Aorta (tissue), 5 donors: ENCODE data around the gene EPB41L5. TPM values are rescaled to one million over a fixed set of nuclear protein-coding genes. Genes with fewer than 3 reads are reported as not detected.
"Not testable (repeated sequence)": the region's sequence is repeated elsewhere in the genome, so short reads cannot be mapped to it uniquely, and the experiment has no call there.

Source experiments
- ATAC-seq: fragments of 200-7000 bp; cut with Tn5 transposase; one replicate; pipeline ENCODE4 v1.9.1; 2022; ENCODE audit warnings: moderate library complexity; ENCODE audit not compliant: low FRiP score
- DNase-seq, 2 donors: peaks; one replicate each; pipeline ENCODE4 v3.0.0-alpha.2; 2020
- H3K27ac ChIP-seq, 2 donors: one replicate each; pipeline ENCODE4 v1.5.1; 2013; ENCODE audit warnings: low read length in 2 of 2, mild to moderate bottlenecking in 2 of 2, moderate library complexity in 2 of 2, control low read depth in 1 of 2, inconsistent platforms in 1 of 2, low read depth in 1 of 2
- H3K27me3 ChIP-seq, 2 donors: one replicate each; pipeline ENCODE4 v1.6.1; 2013; ENCODE audit warnings: control low read depth in 1 of 2, low read length in 1 of 2, mild to moderate bottlenecking in 1 of 2, moderate library complexity in 1 of 2; ENCODE audit not compliant: insufficient read depth in 2 of 2, control insufficient read depth in 1 of 2
- H3K36me3 ChIP-seq, 2 donors: one replicate each; pipeline ENCODE4 v1.6.1; 2013; ENCODE audit warnings: control low read depth in 1 of 2, low read length in 1 of 2, mild to moderate bottlenecking in 1 of 2; ENCODE audit not compliant: insufficient read depth in 2 of 2, control insufficient read depth in 1 of 2
- H3K4me1 ChIP-seq, 2 donors: one replicate each; pipeline ENCODE4 v1.6.1; 2013; ENCODE audit warnings: low read length in 2 of 2, control low read depth in 1 of 2, mild to moderate bottlenecking in 1 of 2, moderate library complexity in 1 of 2; ENCODE audit not compliant: insufficient read depth in 2 of 2, control insufficient read depth in 1 of 2
- H3K4me3 ChIP-seq, 2 donors: one replicate each; pipeline ENCODE4 v1.5.1; 2013; ENCODE audit warnings: low read length in 2 of 2, control low read depth in 1 of 2, mild to moderate bottlenecking in 1 of 2
- H3K9me3 ChIP-seq: one replicate; pipeline ENCODE4 v1.6.1; 2013; ENCODE audit warnings: mild to moderate bottlenecking, low read length; ENCODE audit not compliant: control insufficient read depth
- WGBS, 2 donors: extraction: QIAGEN DNeasy Blood & Tissue Kit; methylation state at CpG; one replicate each; pipeline ENCODE4 v1.1.7; 2013; 5-methylcytosine and 5-hydroxymethylcytosine counted together
- intact Hi-C, 2 donors: fragments of 100-400 bp; cut with DNase I; formaldehyde crosslinking; loops; one replicate each; pipeline versions ENCODE4 v1.14.2 to v1.15.0; 2022
- polyA plus RNA-seq, 2 donors: library from polyadenylated mRNA; stranded (reverse); fragments of 200-250 nt; gene quantifications; one replicate each; pipeline ENCODE4 v1.2.3, GENCODE V29; 2013
- total RNA-seq, 2 donors: library from RNA; stranded (reverse); fragmentation: NEBNext Ultra II Directional; extraction: Animal tissue kit (Norgen Biotek cat#: 25700); gene quantifications; one replicate each; pipeline ENCODE4 v1.2.1, GENCODE V29; 2021
- donor health status: healthy with polysubstance abuse.
- donor health status: Bipolar disorder and iron deficiency.
- donor health status: DM: no; HTN: no; CAD: no.
- donor health status: DM: no; HTN: no; CAD: no.
- donor health status: DM: yes; HTN: yes; CAD: no.

EPB41L5 gene
- total and polyA plus RNA-seq, 4 donors: 4.3 to 21.8 (median 11.4) TPM

- H3K4me3 ChIP-seq: no peak overlapping the region
- no peaks in the 10 kb centered on the region for H3K36me3 ChIP-seq
- H3K27me3 ChIP-seq: no peaks in the 10 kb centered on the region
- ATAC-seq (no peak), DNase-seq (no peak)
- no peaks in the 10 kb centered on the region for H3K9me3 ChIP-seq
- H3K4me1 ChIP-seq: no peaks in the 10 kb centered on the region
- H3K27ac ChIP-seq: no peak overlapping the region
- 98 to 99% methylated on average over 3 of the region's 3 CpGs for WGBS, 2 donors
- intact Hi-C loops: no loop called here
Measured at GRCh38 chr2:120155308-120155707, 142.4 kb downstream of the EPB41L5 start.

GRCh38 chr2:120158658-120159057 lies 145.8 kb downstream of the EPB41L5 start:
- WGBS, 2 donors: 88 to 96% methylated on average over 2 of the region's 2 CpGs
- ATAC-seq, H3K36me3 ChIP-seq: not testable (repeated sequence)

GRCh38 chr2:120161190-120161589 lies 148.3 kb downstream of the EPB41L5 start:
- Histone ChIP-seq H3K27ac (no peak overlapping the region), H3K36me3 (peaks cover 0 to 1% of the 10 kb centered on the region in 2 donors), H3K4me3 (no peak overlapping the region), H3K27me3 (no peaks in the 10 kb centered on the region), H3K9me3 (no peaks in the 10 kb centered on the region), H3K4me1 (no peaks in the 10 kb centered on the region)
- DNase-seq (no peak), ATAC-seq (no peak)
- intact Hi-C loops: no loop called here

More at GRCh38 chr2:120158658-120159057, 145.8 kb downstream of the EPB41L5 start:
- H3K4me3 ChIP-seq, H3K27ac ChIP-seq, DNase-seq, H3K4me1 ChIP-seq, intact Hi-C loops, H3K9me3 ChIP-seq, H3K27me3 ChIP-seq: not testable (repeated sequence)

DNA sequence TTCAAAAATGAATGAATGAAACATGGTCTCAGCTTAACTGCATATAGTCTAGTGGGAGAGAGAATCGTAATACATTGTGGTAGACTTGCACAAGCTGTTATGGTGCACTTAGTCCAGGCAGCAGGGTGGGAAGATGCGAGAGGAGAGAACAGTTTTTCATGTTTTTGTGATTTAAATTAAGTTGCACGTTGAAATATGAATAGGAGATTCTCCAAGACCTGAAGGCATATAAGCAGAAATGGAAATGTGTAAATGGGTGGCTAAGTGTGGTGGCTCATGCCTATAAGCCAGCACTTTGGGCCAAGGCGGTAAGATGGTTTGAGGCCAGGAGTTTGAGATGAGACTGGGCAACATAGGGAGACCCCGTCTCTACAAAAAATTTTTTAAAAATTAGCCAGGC lies 149.8 kb downstream of the EPB41L5 start:
- Histone ChIP-seq H3K9me3 (no peaks in the 10 kb centered on the region), H3K4me1 (no peaks in the 10 kb centered on the region), H3K4me3 (no peak overlapping the region), H3K36me3 (peaks cover 0 to 1% of the 10 kb centered on the region in 2 donors), H3K27ac (no peak overlapping the region), H3K27me3 (no peaks in the 10 kb centered on the region)
- ATAC-seq: no peak
- DNase-seq: no peak
- intact Hi-C loops: no loop called here
- WGBS, 2 donors: 92 to 93% methylated on average over 5 of the region's 5 CpGs

DNA sequence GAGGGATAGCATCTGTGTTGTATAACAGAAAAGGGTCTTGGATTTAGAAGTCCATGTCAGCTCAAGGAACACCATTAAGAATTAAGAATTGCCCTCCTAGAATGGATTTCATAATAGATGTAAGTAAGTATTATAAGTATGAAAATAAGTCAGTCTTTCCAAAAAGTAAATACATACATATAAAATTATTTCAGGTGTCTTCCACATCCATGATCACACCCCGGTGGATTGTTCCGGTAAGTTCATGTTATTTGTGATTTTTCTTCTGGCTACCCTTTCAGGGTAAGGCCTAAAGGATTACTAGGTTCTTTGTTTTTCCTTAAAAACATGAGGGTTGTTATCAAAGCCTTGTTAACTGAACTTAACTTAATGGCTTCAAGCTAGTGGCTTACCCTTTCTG lies 154.4 kb downstream of the EPB41L5 start:
- H3K27me3 ChIP-seq: no peaks in the 10 kb centered on the region
- ATAC-seq: no peak
- no peak overlapping the region for H3K4me3 ChIP-seq
- intact Hi-C loops: no loop called here
- H3K27ac ChIP-seq: no peak overlapping the region
- WGBS, 2 donors: 95 to 100% methylated on average over 2 of the region's 2 CpGs
- H3K36me3 ChIP-seq: peaks cover 0 to 1% of the 10 kb centered on the region in 2 donors
- DNase-seq: no peak
- H3K9me3 ChIP-seq: no peaks in the 10 kb centered on the region
- no peaks in the 10 kb centered on the region for H3K4me1 ChIP-seq

DNA sequence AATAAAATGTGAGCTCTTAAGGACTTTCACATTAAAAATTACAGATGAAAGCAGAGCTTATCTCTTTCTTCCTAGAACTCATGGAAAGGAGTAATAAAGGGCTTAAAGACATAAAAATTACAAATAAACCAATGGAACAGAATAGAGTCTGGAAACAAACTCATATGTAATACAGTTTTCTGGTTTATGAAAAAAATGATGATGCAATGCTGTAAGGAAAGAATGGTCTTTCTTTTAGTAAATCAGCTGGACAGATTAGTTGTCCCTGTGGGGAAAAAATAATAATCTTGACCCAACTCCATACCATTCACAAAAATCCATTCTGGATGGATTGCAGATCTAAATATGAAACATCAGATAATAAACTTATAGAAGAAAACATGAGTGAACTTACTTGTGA lies 156.1 kb downstream of the EPB41L5 start:
- Histone ChIP-seq H3K27ac (no peak overlapping the region), H3K4me3 (no peak overlapping the region), H3K36me3 (peaks cover 0 to 1% of the 10 kb centered on the region in 2 donors), H3K9me3 (no peaks in the 10 kb centered on the region), H3K27me3 (no peaks in the 10 kb centered on the region), H3K4me1 (no peaks in the 10 kb centered on the region)
- intact Hi-C loops: no loop called here
- DNase-seq: no peak
- no peak for ATAC-seq

DNA sequence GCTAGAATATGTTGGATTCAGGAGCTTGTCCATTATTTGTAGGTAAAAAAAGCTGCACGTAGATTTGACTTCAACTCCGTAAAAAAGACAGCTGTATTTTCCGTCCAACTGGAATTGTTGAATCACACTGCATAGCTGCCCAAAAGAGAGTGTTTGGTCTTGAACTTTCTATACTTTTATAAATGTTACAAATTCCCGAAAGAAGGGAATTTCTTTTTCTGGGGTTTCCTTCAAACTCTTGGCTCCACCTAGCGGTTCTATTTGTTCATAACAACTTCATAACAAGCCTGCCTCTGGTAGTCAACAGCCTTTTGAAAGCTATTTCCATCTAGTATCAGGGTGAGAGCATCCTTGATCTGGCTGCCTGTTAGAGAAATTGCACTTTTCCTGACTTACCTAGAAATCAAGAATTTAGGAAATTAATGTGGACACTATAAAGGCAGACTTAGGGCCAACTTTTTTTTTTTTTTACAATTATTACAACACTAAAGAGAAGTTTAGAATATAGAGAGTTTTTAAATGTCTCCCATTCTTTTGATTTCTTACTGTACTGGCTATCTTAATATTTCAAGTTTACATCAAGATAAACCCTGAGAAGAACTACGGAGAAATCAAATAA lies 162.2 kb downstream of the EPB41L5 start:
- 13 to 15% methylated on average over 6 of the region's 6 CpGs for WGBS, 2 donors
- no peaks in the 10 kb centered on the region for H3K4me1 ChIP-seq
- no peaks in the 10 kb centered on the region for H3K27me3 ChIP-seq
- H3K4me3 ChIP-seq: no peak overlapping the region
- no peak overlapping the region for H3K27ac ChIP-seq
- intact Hi-C loops: loop anchor here (5.0 kb wide), 1 partner anchor 423 kb away; no protein-coding TSS in a partner anchor
- no peak for DNase-seq
- no peaks in the 10 kb centered on the region for H3K36me3 ChIP-seq
- H3K9me3 ChIP-seq: no peaks in the 10 kb centered on the region
- ATAC-seq: peak; percentile 72

DNA sequence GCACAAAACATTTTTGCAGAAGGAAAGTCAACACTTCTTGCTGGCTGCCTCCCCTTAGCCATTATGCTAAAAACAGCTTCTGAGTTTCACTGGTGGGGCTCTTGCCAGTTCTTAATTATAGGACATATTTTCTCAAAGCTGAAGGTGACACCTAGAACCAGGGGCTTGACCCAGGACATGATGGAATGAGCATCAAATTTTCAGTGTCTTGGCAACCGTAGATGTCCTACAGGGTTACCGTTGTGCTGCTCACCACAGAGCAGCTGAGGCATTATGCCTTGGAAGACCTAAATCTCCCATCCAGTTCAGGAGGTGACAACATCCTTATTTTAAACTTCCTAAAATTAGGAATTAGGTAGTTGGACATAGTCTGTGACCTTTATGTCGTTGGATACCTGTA lies 163.6 kb downstream of the EPB41L5 start:
- DNase-seq (no peak), ATAC-seq (no peak)
- intact Hi-C loops: loop anchor here in 1 of 2 donors (2.0 to 5.0 kb wide), 2 partner anchors 424 to 474 kb away; no protein-coding TSS in a partner anchor
- WGBS, 2 donors: 83 to 86% methylated on average over 3 of the region's 3 CpGs
- Histone ChIP-seq H3K36me3 (no peaks in the 10 kb centered on the region), H3K4me3 (no peak overlapping the region), H3K27ac (no peak overlapping the region), H3K4me1 (no peaks in the 10 kb centered on the region), H3K9me3 (no peaks in the 10 kb centered on the region), H3K27me3 (no peaks in the 10 kb centered on the region)

DNA sequence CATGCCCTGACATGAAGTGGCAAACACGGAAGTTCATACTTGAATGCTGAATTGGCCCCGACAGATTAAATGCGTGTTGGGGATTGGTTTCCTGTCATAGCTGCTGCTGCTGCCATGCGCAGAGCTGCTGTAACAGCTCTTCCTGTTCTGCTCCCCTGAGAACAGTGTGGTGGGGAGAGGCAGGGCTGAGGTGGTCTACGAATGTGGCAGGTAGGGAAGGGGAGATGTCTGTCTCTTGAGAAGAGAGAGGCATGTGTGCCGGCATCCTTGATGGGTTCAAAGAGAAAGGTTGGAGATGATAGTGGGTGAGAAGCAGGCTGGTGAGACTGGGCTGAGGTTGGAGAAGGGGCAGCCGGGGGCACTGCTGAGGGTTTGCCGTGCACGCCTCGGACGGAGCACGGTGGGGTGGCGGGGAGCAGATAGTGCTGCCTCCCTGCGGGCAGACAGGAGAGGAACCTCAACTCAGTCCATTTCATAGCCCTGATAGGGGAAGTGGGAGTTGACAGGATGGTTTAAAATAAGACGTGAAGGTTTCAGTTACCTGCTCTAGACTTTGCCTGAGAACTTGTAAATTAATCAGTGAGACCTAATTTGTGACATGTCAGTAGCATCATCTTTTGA lies 164.2 kb downstream of the EPB41L5 start:
- H3K36me3 ChIP-seq: peaks cover 0 to 2% of the 10 kb centered on the region in 2 donors
- peak; percentile 64 to 76 for DNase-seq
- 71 to 72% methylated on average over 15 of the region's 15 CpGs for WGBS, 2 donors
- H3K27me3 ChIP-seq: no peaks in the 10 kb centered on the region
- no peaks in the 10 kb centered on the region for H3K9me3 ChIP-seq
- no peaks in the 10 kb centered on the region for H3K4me1 ChIP-seq
- intact Hi-C loops: loop anchor here in 1 of 2 donors (2.0 to 5.0 kb wide), 2 partner anchors 425 to 474 kb away; no protein-coding TSS in a partner anchor
- ATAC-seq: peak; percentile 55
- no peak overlapping the region for H3K27ac ChIP-seq
- no peak overlapping the region for H3K4me3 ChIP-seq
